Umbilical cord (tissue), 2 donors: ENCODE data around the gene CHMP2A. TPM values are rescaled to one million over a fixed set of nuclear protein-coding genes. Genes with fewer than 3 reads are reported as not detected.
"Not testable (repeated sequence)": the region's sequence is repeated elsewhere in the genome, so short reads cannot be mapped to it uniquely, and the experiment has no call there.

Experiments
- DNase-seq: peaks from one replicate; pipeline ENCODE4 v3.0.0-alpha.2; 2015; ENCODE audit warnings: low spot score
- total RNA-seq: library from RNA; depleted of rRNA; stranded (reverse); fragments of >200 nt; gene quantifications from one replicate; pipeline ENCODE4 v1.2.3, GENCODE V29; 2014; ENCODE audit warnings: low replicate concordance; ENCODE audit not compliant: insufficient read depth

CHMP2A gene
- total RNA-seq, 1 donor from 2014 or later = 92.5 TPM

- no peak for DNase-seq
Measured at GRCh38 chr19:58513213-58513693, 41.7 kb downstream of the CHMP2A start.

DNA sequence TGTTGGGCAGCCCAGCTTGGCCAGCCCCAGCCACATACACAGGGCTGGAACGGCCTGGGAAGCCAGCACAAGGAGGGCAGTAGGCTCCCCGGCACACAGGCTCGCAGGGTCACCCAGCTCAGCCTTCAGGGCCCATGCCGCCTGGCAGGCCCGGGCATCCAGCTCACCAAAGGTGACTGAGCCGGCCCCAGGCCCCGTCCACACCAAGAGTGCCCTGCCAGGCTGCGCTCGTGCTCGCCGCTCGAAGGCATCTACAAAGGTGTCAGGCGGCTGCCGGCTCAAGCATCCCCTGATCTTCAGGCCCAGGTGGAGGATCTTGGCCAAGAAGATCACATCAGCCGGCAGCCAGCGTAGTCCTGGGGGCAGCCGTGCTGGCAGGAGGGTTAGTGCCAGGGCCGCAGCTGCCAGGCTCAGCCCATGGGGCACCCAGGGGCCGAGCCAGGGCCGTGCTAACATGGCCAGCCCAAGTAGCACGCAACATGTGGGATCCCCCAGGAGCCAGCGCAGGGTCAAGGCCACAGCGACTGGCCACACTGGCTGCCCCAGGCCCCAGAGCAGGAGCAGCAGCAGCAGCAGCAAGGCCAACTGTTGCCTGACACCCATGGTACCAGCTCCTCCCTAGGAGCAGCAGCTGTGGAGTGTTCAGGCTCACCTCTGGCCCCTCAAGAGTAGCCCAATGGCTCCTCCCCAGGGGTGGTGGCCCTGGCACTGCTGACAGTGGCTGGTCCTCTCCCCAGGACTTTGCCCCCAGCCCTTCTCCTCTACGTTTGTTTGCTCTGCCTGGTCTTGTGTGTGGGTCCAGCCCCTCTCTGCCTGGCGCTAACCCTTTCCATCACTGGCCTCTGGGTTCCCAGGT, 43.3 kb downstream of the CHMP2A start, which contains the start of gene SLC27A5:
Gene SLC27A5 (minus strand): TSS at position 640 of the 856 bp plus-strand sequence. CDS start 37 bp downstream, at position 603.
- no peak for DNase-seq

DNA sequence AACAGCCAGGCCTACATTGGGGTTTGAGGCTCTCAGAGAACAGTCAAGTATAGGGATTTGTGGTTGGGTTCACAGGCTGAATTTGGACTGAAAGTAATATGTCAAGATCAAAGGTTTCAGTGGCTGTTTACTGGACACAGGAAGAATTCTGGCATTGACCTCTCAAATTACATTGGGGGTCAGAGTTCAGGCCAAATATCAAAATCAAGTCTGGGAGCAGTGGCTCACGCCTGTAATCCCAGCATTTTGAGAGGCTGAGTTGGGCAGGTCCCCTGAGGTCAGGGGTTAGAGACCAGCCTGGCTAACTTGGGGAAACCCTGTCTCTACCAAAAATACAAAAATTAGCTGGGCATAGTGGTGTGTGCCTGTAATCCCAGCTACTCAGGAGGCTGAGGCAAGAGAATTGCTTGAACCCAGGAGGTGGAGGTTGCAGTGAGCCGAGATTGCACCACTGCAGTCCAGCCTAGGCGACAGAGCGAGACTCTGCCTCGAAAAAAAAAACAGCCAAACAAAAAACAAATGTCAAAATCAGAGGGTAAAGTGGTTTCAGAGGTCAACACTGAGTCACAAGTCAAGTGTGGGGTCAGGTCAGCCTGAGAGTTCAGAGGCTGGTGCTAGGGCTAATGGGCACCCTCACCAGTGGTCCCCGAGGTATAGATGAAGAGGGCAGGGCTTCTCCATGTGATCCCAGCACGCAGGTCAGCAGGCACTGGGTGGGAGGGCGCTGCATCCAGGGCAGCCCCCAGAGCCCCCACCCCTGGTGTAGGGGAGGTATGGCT, 44.6 kb downstream of the CHMP2A start:
- no peak for DNase-seq

- no peak for DNase-seq
Measured at GRCh38 chr19:58509731-58510083, 45.2 kb downstream of the CHMP2A start.

DNA sequence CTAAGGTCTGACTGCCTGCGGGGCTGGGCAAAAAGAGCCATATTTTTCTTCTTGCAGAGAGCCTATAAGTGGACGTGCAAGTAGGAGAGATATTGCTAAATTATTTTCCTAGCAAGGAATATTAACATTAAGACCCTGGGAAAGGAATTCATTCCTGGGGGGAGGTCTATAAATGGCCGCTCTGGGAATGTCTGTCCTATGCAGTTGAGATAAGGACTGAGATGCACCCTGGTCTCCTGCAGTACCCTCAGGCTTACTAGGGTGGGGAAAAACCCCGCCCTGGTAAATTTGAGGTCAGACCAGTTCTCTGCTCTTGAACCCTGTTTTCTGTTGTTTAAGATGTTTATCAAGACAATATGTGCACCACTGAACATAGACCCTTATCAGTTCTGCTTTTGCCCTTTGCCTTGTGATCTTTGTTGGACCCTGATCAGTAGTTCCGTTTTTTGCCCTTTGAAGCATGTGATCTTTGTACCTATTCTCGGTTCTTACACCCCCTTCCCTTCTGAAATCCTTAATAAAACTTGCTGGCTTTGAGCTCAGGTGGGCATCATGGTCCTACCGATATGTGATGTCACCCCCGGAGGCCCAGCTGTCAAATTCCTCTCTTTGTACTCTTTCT, 47.2 kb downstream of the CHMP2A start:
- DNase-seq = not testable (repeated sequence)

Other genes with a start within 250 kb of the CHMP2A start
- gene ERVK3-1, start 249.7 kb downstream of the CHMP2A start, total RNA-seq = 43.3 TPM
- 2.9 TPM for gene ZSCAN22, start 228.1 kb downstream of the CHMP2A start, total RNA-seq
- 4.1 TPM for gene A1BG, start 201.6 kb downstream of the CHMP2A start, total RNA-seq
- 1.7 TPM for gene ZNF497, start 192.4 kb downstream of the CHMP2A start, total RNA-seq
- 3.4 TPM for gene ZNF837, start 174.1 kb downstream of the CHMP2A start, total RNA-seq
- gene RPS5, start 167.8 kb downstream of the CHMP2A start, total RNA-seq = 1,414 TPM
- 0.72 TPM for gene RNF225, start 159.4 kb downstream of the CHMP2A start, total RNA-seq
- gene ZNF584, start 146.5 kb downstream of the CHMP2A start, total RNA-seq = 6.0 TPM
- 24.8 TPM for gene ZNF132, start 115.0 kb downstream of the CHMP2A start, total RNA-seq
- 16.4 TPM for gene ZNF324B, start 103.5 kb downstream of the CHMP2A start, total RNA-seq
- 16.1 TPM for gene ZNF324, start 88.0 kb downstream of the CHMP2A start, total RNA-seq
- gene ZNF446, start 78.8 kb downstream of the CHMP2A start, total RNA-seq = 7.0 TPM
- 7.2 TPM for gene SLC27A5, start 43.1 kb downstream of the CHMP2A start, total RNA-seq
- 1.2 TPM for gene ZBTB45, start 35.3 kb downstream of the CHMP2A start, total RNA-seq
- gene TRIM28, start 11.0 kb downstream of the CHMP2A start, total RNA-seq = 150 TPM
- gene UBE2M, start 3.5 kb upstream of the CHMP2A start, total RNA-seq = 32.7 TPM
- gene MZF1, start 18.2 kb upstream of the CHMP2A start, total RNA-seq = 11.1 TPM